OCI-LY3 (cell line): Measurements from ENCODE around the gene MROH8.

Source experiments
- H2AFZ ChIP-seq: fragments of 200-600, 300-600 bp; shearing (Covaris generic); 2 replicates; pipeline ENCODE4 v1.6.0; 2014; ENCODE audit warnings: antibody characterized with exemption, low read depth, low read length
- H3K27ac ChIP-seq: fragments of 200-600, 300-600 bp; sonication (generic); 2 replicates; pipeline ENCODE4 v1.5.1; 2014; ENCODE audit warnings: mild to moderate bottlenecking, low read length, moderate library complexity, mixed read lengths
- H3K27me3 ChIP-seq: fragments of 200-600, 300-600 bp; sonication (generic); 2 replicates; pipeline ENCODE4 v1.6.1; 2014; ENCODE audit warnings: low read depth, low read length, mixed read lengths
- H3K36me3 ChIP-seq: fragments of 200-600, 300-600 bp; sonication (generic); replicated peaks from 2 replicates; pipeline ENCODE3; 2014; ENCODE audit warnings: low read depth, low read length, mixed read lengths
- H3K4me1 ChIP-seq: fragments of 300-600, 200-600 bp; sonication (generic); 2 replicates; pipeline ENCODE4 v1.6.1; 2014; ENCODE audit warnings: low read length, mixed read lengths
- H3K4me2 ChIP-seq: fragments of 200-600, 300-600 bp; sonication (generic); 2 replicates; pipeline ENCODE4 v1.6.1; 2014; ENCODE audit warnings: low read length, mixed read lengths
- H3K4me3 ChIP-seq: fragments of 300-600, 200-600 bp; sonication (generic); 2 replicates; pipeline ENCODE4 v1.5.1; 2014; ENCODE audit warnings: antibody characterized with exemption, mild to moderate bottlenecking, low read length, moderate library complexity
- H3K79me2 ChIP-seq: fragments of 300-600, 200-600 bp; shearing (Covaris generic); 2 replicates; pipeline ENCODE4 v1.6.1; 2014; ENCODE audit warnings: mild to moderate bottlenecking, low read length, mixed read lengths
- H3K9ac ChIP-seq: fragments of 300-600, 200-600 bp; shearing (Covaris generic); 2 replicates; pipeline ENCODE4 v1.6.0; 2014; ENCODE audit warnings: mild to moderate bottlenecking, low read length, moderate library complexity
- H3K9me3 ChIP-seq: fragments of 200-600, 300-600 bp; shearing (Covaris generic); 2 replicates; pipeline ENCODE4 v1.6.1; 2014; ENCODE audit warnings: low read length, mixed read lengths; ENCODE audit not compliant: insufficient read depth
- H4K20me1 ChIP-seq: fragments of 200-600, 300-600 bp; sonication (generic); 2 replicates; pipeline ENCODE4 v1.6.1; 2016; ENCODE audit warnings: low read length, mixed read lengths; ENCODE audit not compliant: insufficient read depth
- EZH2phosphoT487 ChIP-seq: fragments of 200-600 bp; shearing (Covaris generic); IDR thresholded peaks from 2 replicates; pipeline ENCODE4 v1.6.1; 2018; ENCODE audit warnings: antibody characterized with exemption, mixed run types, low read depth
- TF ChIP-seq, protein P1 (sequence below): fragments of 200-600, 300-600 bp; sonication (generic); IDR thresholded peaks from 2 replicates; pipeline ENCODE4 v1.5.1; 2014; ENCODE audit warnings: antibody characterized with exemption, low read length, low read depth

MROH8 gene

DNA sequence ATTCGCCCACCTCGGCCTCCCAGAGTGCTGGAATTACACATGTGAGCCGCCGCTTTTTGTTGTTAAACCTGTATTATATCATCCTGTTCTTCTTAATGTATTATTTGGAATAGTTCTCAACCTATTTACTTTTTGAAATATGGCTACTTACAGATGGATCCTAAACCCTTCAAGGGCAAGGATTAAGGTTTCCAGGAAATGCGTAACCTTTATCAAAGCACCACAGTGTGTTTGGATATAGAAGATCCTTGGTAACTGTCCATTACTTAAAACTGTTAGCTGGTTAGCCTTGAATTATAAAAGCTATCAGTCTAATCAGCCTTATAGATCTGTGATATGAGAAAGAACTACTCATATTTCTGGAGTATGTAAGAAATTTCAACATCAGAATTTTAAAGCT, 12.5 kb downstream of the MROH8 start:
- Histone ChIP-seq H3K9ac (no peak overlapping the region), H3K4me2 (no peak overlapping the region), H3K9me3 (no peaks in the 10 kb centered on the region), H3K4me1 (no peaks in the 10 kb centered on the region), H3K27me3 (no peaks in the 10 kb centered on the region), H2AFZ (no peak overlapping the region), H3K79me2 (no peaks in the 10 kb centered on the region), H3K36me3 (peaks cover 2% of the 10 kb centered on the region), H3K27ac (no peak overlapping the region), H4K20me1 (no peaks in the 10 kb centered on the region), H3K4me3 (no peak overlapping the region)
- no peak for TF ChIP-seq EZH2phosphoT487
- TF ChIP-seq, protein P1, sequence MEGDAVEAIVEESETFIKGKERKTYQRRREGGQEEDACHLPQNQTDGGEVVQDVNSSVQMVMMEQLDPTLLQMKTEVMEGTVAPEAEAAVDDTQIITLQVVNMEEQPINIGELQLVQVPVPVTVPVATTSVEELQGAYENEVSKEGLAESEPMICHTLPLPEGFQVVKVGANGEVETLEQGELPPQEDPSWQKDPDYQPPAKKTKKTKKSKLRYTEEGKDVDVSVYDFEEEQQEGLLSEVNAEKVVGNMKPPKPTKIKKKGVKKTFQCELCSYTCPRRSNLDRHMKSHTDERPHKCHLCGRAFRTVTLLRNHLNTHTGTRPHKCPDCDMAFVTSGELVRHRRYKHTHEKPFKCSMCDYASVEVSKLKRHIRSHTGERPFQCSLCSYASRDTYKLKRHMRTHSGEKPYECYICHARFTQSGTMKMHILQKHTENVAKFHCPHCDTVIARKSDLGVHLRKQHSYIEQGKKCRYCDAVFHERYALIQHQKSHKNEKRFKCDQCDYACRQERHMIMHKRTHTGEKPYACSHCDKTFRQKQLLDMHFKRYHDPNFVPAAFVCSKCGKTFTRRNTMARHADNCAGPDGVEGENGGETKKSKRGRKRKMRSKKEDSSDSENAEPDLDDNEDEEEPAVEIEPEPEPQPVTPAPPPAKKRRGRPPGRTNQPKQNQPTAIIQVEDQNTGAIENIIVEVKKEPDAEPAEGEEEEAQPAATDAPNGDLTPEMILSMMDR: no peak

DNA sequence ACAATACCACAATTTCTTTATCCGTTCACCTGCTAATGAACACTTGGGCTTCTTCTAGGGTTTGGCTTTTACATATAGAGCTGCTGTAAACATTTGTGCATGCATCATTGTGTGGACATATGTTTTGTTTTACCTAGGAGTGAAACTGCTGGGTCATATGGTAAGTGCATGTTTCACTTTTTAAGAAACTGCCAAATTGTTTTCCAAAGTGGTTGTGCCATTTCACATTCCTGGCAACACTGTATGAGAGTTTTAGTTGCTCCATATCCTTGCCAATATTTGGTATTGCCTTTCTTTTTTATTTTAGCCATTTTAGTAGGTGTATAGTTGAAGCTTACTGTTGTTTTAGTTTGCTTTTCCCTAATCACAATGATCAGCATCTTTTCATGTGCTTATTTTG, 14.3 kb downstream of the MROH8 start:
- Histone ChIP-seq H3K4me1 (no peaks in the 10 kb centered on the region), H4K20me1 (no peaks in the 10 kb centered on the region), H3K36me3 (peaks cover 2% of the 10 kb centered on the region), H3K4me2 (no peak overlapping the region), H2AFZ (no peak overlapping the region), H3K9me3 (no peaks in the 10 kb centered on the region), H3K27ac (no peak overlapping the region), H3K9ac (no peak overlapping the region), H3K27me3 (no peaks in the 10 kb centered on the region), H3K79me2 (no peaks in the 10 kb centered on the region), H3K4me3 (no peak overlapping the region)
- TF ChIP-seq EZH2phosphoT487: no peak
- TF ChIP-seq, protein P1: no peak

DNA sequence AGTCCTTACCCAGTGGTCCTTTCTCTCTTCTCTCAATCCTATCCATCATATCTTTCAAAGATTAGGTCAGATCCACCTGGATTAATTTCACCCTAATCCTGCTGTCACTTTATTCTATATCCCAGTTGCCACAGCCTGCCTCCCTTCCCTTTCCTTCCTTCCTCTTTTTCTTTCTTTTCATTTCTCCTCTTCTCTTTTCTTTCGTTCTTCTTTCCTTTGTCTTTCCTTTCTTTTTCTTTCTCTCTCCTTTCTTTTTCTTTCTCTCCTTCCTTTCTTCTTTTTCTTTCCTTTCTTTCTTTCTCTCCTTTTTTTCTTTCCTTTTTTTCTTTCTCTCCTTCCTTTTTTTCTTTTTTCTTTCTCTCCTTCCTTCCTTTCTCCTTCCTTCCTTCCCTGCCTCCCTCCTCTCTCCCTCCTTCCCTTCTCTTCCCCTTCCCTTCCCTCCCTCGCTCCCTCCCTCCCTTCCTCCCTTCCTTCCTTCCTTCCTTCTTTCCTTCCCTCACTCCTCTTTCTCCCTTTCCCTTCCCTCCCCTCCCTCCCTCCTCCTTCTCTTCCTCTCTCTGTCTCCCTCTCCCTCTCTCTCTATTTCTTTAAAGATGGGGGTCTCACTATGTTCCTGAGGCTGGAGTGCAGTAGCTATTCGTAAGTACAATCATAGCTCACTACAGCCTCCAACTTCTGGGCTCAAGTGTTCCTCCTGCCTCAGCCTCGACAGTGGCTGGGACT, 15.4 kb downstream of the MROH8 start:
- H3K79me2 ChIP-seq: no peaks in the 10 kb centered on the region
- no peak overlapping the region for H3K4me3 ChIP-seq
- no peak for TF ChIP-seq EZH2phosphoT487
- TF ChIP-seq, protein P1: no peak
- peaks cover 2% of the 10 kb centered on the region for H3K36me3 ChIP-seq
- no peaks in the 10 kb centered on the region for H3K27me3 ChIP-seq
- no peak overlapping the region for H3K27ac ChIP-seq
- no peak overlapping the region for H3K4me2 ChIP-seq
- H4K20me1 ChIP-seq: no peaks in the 10 kb centered on the region
- H2AFZ ChIP-seq: no peak overlapping the region
- H3K9ac ChIP-seq: no peak overlapping the region
- no peaks in the 10 kb centered on the region for H3K9me3 ChIP-seq
- H3K4me1 ChIP-seq: no peaks in the 10 kb centered on the region

DNA sequence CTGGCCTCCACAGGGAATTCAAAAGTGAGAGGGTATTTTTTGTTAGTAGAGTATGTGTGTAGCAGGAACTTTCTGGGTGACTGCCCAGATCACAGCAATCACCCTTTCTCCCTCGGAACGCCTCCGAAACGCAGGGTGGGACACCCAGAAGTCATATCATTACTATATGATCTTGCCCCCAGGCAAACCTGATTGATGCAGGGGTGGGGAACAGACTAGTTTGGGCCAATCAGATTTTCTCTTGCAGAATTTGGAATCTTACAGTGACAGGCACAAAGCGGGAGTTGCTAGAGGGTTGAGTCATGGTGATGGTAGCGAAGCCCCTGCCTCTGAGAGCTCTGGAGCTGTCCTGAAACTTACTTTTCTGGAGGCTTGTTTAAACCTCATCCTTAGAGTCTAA, 16.7 kb downstream of the MROH8 start:
- Histone ChIP-seq H3K9ac (no peak overlapping the region), H2AFZ (no peak overlapping the region), H3K4me1 (no peaks in the 10 kb centered on the region), H4K20me1 (no peaks in the 10 kb centered on the region), H3K4me2 (no peak overlapping the region), H3K9me3 (no peaks in the 10 kb centered on the region), H3K27me3 (no peaks in the 10 kb centered on the region), H3K79me2 (no peaks in the 10 kb centered on the region), H3K4me3 (no peak overlapping the region), H3K27ac (no peak overlapping the region), H3K36me3 (no peaks in the 10 kb centered on the region)
- TF ChIP-seq, protein P1: no peak
- TF ChIP-seq EZH2phosphoT487: no peak
